Stimulated activated CD4-positive, alpha-beta T cell treated with anti-CD3 and anti-CD28 coated beads, Interleukin-15, amount 100 ng/mL, for 48 hours (primary cell): ENCODE data around the gene CRTC1.

ENCODE experiments used
- DNase-seq, 2 donors: peaks; one replicate each; pipeline ENCODE4 v3.0.0-alpha.2; 2020; ENCODE audit warnings: low read depth in 2 of 2

The CRTC1 gene

DNA sequence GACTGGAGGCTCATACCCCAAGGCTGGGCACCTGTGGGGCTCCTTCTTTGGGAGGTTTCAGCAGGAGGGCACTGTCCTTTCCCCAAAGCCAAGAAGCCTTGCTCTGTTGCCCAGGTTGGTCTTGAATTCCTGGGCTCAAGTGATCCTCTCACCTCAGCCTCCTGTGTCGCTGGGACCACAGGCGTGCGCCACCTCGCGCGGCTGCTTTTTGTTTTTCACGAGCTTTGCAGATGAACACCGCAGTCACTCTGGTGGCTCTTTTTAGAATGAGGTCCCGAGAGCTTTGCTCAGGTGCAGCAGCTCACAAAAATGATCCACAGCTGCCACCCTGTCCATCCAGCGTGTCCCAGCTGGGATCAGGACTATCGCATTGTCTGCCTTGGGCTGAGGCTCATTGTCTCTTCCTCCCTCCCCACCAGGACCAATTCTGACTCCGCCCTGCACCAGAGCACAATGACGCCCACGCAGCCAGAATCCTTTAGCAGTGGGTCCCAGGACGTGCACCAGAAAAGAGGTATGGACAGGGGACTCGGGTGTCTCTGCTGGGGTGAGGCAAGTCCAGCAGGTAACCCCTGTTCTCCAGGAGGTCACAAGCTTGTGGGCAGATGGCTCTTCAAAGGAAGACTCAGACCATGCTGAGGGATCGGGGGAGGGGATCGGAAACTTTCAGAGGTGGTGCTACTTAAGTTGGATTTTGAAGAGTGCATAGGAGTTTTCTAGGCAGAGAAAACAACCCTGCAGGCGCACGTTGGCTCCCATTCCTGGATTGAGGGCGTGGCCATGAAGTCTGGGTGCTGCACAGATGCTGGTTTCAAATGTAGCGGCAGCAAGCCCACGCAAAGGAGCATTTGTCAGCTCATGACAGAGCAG, 66.1 kb downstream of the CRTC1 start:
- no peak for DNase-seq

GRCh38 chr19:18750295-18750970, 67.0 kb downstream of the CRTC1 start:
- DNase-seq: no peak

DNA sequence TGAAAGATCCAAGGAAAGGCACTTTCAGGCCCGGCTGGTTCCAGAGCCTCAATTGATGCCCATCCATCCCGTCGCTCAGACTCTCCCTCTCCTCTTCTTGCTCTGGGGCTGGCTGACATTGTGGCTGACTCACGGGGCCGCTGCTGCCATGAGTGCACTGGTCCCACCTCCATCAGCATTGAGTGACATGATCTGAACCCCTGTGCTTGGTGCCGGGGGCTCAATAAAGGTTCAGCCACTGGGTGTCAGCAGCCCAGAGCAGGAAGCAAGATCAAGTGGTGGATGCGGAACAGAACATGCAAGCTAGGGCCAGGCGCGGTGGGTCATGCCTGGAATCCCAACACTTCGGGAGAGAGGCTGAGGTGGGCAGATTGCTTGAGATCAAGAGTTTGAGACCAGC, 68.1 kb downstream of the CRTC1 start:
- no peak for DNase-seq

DNA sequence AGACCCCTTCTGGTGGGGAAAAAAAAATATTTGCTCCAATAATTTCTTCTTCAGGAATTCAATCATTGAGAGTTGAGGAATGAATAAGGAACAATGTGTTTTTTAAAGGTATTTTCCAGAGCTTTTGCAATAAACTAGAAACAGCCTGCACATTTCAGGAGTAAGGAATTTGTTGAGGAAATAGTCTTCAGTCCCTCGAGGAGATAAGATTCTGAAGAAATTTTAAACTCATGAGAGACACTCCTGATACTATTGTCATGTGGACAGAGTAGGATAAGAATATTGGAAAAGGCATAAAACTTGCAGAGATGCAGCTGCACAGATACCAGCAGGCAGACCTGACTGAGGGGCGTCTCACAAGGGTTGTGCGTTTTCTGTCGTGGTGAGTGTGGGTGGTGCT, 71.0 kb downstream of the CRTC1 start:
- no peak for DNase-seq

DNA sequence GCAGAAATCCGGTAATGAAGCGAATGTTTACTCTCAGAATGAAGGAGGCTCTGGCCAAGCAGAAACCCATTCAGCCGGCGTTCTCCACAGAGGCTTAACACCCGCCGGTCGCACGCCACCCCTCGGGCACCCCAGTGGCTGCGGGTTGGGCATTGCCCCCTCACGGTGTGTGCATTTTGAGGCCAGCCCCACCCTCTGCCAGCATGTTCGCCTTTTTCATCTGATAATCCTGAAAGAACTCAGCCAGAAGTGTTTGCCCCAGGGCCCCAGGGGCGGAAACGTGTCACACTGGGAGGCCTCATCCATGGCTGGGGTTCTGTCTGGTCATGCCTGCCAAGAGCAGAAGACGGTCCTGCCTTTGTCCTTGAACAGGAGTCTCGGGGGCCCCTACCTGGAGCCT, 73.4 kb downstream of the CRTC1 start:
- no peak for DNase-seq

DNA sequence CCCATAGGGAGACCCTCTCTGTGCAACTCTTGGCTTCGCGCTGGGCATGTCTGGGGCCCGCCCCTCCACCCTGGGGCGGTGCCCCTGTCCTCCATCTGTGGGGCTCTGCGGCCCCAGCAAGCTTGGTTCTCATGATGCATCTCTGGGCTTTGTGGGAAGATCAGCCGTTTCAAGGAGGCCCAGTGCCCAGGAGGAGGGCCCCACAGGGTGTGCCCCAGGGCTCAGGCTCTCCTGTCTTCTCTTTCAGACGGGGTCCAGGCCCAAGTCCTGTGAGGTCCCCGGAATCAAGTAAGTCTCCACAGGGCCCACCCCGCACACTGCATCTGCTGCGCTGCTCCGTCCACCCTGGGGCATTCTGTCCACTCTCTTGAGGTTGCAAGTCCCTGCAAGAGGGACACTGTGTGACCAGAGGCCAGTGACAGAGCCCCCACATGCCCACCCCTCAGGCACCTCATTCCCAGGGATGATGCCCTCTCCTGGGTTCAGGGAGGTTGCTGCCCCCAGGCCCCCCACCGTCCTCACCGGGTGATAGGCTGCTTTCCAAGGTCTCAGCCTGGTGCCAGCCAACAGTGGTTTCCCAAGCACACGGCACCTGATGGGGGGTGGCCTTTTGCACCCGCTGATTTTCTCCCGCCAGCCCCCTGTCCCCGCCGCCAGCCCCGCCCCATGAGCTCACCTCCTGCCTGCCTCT, 76.0 kb downstream of the CRTC1 start:
- DNase-seq: no peak

DNA sequence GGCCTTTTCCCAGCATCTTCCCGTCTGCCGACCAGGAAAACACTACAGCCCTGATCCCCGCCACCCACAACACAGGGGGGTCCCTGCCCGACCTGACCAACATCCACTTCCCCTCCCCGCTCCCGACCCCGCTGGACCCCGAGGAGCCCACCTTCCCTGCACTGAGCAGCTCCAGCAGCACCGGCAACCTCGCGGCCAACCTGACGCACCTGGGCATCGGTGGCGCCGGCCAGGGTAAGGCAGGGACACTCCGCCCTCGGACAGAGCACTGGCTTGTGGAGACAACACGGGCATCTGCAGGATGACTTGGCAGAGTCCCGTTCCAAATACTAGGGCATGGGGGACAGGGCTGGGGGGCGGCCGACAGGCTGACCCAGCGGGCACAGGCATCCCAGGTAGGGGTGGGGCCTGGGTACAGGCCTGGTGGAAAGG, 76.5 kb downstream of the CRTC1 start:
- no peak for DNase-seq

DNA sequence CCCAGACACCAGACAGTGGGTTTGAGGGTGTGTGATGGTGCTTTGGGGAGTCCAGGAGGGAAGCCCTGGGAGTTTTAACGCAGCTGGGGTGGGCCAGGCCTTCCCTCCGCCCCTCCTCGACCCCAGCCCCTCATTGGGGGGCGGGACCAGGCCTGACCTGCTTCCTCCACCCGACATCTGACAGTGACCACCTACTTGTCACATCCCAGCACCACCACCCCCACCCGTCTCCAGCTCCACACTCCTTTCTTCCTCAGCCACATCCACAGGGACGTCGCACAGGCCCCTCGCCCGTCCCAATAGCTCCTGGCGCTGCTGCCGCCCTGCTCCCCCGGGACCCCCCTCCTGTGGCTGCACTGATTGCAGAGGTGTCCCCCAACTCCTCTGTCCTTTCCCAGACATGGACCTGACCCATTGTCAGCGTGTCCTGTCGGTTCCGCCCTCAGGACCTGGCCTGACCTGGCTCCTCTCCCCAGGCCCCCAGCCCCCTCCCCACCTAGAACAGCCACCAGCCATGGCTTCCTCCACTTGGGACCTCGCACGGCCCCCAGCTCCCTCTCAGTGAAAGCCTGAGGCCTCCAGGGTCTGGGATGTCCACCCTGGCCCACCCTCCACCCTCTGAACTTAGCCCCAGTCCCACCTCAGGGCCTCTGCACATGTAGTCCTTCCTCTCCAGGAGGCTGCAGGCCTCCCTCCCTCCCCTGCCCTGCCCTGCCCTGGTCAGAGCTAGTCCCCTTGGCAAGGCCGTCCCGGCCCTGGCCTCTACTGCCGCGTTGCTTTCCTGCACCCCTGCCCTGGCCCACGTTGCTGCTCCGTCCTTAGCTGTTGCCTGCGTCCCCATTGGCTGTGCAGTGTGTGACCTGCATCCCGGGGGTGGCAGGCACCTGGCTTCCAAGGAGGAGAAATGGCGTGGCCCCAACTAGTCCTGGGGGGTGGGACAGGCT, 77.2 kb downstream of the CRTC1 start:
- DNase-seq: no peak

GRCh38 chr19:18761531-18762110, 78.1 kb downstream of the CRTC1 start:
- no peak for DNase-seq

- DNase-seq: no peak
These were observed 78.9 kb downstream of the CRTC1 start for GRCh38 chr19:18762125-18763023.

DNA sequence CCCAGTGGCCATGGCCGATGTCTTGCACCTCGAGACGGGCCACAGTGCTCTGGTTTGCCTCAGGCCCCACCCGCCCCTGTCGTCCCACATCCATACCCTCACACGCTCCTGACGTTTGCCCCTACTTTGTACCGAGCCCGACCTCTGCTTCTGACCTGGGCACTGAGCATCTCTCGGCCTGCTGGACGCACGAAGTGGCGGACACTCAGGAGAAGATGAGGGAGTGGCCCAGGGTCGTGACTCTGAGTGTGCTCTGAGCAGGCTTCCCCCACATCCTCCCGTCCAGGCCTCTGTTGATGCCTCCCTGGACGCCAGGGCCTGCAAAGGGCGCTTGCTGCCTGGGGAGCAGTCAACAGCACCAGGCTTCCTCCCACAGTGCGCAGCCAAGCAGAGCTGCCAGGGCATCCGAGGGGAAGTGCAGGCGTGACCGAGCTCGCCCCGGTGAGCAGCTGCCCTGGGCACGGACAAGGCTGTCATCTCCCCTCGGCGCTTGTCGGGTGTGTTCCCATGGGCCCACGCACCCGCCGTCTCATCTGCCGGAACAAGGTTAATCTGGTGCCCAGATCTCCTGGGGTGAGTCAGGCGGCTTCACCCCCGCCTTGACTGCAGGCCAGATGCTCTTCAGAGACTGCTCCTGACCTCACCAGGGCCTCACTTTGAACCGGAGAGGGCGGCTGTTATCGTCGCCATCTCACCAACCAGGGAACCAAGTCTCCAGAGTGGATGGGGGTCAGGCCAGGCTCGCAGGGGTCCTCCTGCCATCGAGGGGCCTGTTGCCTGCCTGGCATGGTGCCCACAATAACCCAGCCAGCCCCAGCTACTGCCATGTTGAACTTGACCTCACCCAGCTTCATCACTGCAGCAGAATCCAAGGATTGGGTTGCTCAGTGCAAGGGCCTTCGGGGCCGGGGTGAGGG, 80.5 kb downstream of the CRTC1 start:
- DNase-seq: no peak

DNA sequence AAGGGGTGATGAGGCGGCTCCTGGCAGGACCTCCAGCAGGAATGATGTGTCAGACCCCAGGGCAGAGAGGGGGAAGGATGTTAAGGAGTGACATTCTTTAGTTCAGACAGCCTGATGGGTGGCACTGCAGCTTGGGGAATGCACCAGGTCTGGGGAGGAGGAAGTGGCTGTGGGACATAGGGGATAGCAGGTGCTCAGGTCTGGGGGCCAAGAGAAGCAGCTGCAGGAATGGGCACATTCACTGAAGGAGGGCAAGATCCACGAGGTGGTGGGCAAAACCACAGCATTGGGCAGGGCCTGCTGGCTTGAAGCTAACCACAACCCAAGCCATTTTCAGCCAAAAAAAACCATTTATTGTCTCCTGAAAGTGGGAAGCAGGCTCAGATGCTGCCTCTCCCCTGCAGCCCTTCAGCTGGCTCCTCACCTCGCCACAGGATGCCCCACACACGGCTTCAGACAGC, 81.1 kb downstream of the CRTC1 start:
- no peak for DNase-seq

GRCh38 chr19:18765224-18765623, 81.7 kb downstream of the CRTC1 start:
- DNase-seq: no peak

DNA sequence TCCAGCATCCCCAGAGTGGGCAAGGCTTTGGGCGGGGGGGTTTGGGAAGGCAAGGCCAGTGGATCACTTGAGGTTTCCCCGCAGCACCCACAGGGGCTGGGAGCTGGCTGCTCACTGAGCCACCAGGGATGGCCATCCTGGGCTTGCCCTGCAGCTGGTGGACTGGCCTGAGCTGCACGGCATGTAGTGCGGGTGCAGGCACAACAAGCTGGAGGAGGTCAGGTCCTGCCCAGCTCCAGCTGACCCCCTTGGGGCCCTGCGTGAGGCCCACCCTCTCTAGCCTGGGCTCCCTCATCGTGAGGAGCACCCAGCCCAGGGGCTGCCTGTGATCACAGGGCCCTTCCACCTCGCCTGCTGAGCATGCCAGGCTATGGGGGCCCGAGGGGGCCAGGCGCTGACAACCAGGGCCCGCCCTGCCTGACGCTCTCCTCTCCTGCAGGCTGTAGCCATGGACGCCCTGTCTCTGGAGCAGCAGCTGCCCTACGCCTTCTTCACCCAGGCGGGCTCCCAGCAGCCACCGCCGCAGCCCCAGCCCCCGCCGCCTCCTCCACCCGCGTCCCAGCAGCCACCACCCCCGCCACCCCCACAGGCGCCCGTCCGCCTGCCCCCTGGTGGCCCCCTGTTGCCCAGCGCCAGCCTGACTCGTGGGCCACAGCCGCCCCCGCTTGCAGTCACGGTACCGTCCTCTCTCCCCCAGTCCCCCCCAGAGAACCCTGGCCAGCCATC, 84.7 kb downstream of the CRTC1 start:
- no peak for DNase-seq

GRCh38 chr19:18768997-18769891, 85.8 kb downstream of the CRTC1 start:
- no peak for DNase-seq

DNA sequence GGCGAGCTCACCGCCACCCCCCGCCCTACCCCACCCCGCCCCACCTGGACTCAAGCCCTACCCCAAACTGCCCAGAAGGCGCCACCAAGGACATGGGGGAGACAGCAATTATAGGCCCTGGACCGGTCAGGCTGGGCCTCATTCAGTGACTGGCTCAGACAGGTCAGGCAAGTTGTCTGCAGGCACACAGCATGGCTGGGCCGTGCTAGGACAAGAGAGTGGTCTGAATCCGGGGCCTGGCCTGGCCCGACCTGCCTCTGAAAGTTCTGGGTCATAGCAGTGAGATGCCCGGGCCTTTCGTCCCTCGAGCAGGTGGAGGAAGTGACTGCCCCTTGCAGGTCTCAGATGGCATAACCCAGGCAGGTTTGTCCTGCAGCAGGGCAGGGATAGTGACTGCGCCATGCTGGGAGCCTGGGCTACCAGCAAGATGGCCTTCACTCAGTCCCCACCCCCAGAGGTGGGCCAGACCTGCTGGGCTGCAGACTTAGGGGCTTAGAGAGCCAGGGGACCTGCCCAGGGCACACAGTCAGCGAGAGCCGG, 86.6 kb downstream of the CRTC1 start:
- no peak for DNase-seq
